ENCODE data around the gene IL17RD.

IL17RD gene

GRCh38 chr3:57062101-57062631 lies 103.0 kb downstream of the IL17RD start:
- no peak for DNase-seq

DNA sequence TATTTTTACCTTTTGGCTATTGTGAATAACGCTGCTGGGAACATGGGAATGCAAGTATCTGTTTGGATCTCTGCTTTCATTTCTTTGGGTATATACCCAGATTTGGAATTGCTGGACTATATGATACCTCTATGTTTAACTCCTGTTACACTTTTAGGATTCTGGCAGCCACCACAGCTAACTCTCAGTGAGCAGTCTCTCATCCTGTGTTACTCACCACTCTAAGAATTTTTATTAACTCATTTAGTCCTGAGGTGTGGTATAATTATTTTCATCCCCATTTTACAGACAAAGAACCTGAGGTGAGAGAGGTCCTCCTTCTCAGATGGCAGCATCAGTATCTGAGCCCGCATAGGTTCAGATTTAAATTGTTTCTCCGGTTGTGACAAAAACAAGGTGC lies 103.6 kb downstream of the IL17RD start:
- DNase-seq, result no peak

DNA sequence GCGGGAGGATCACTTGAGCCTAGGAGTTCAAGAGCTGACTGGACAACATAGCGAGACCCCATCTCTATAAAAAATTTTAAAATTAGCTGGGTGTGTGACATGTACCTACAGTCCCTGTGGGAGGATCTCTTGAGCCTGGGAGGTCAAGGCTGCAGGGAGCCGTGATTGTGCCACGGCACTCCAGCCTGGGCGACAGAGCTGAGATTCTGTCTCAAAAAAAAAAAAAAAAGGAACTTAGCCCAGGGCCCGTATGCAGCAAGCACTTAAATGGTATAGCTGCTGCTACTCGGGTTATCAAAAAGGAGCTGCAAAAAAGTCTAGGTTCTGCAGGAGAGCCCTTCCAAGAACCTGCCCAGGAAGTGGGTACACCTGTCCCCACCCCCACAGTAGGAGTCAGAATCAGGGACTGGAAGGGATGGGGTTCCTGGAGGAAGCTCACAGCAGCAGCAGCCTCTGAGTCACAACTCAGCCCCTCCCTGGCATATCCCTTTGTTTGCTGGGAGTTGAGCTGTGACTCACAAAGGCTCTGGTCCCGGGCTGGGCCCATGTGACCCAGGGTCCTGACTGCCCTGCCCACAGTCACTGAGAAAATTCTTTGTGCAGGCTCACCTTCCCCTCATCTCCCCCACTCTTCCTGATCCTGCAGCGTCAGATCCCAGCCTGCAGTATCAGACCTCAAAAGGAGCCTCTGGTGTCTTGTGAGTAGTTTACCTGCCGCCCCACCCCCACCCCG lies 104.9 kb downstream of the IL17RD start, which contains the start of gene SPATA12:
TSS of gene SPATA12 (plus strand) at position 576 of the 733 bp plus-strand sequence. CDS start 13,031 bp downstream, outside the sequence.
- no peak for DNase-seq

- DNase-seq, result no peak
These were observed 105.7 kb downstream of the IL17RD start for GRCh38 chr3:57059411-57059810.

- no peak for DNase-seq
These were observed 107.8 kb downstream of the IL17RD start for GRCh38 chr3:57057351-57057750.

- DNase-seq, result no peak
These were observed 112.0 kb downstream of the IL17RD start for GRCh38 chr3:57053122-57053521.

GRCh38 chr3:57052662-57053061 lies 112.5 kb downstream of the IL17RD start:
- DNase-seq, result no peak

GRCh38 chr3:57048728-57049127 lies 116.4 kb downstream of the IL17RD start:
- DNase-seq, result no peak

DNA sequence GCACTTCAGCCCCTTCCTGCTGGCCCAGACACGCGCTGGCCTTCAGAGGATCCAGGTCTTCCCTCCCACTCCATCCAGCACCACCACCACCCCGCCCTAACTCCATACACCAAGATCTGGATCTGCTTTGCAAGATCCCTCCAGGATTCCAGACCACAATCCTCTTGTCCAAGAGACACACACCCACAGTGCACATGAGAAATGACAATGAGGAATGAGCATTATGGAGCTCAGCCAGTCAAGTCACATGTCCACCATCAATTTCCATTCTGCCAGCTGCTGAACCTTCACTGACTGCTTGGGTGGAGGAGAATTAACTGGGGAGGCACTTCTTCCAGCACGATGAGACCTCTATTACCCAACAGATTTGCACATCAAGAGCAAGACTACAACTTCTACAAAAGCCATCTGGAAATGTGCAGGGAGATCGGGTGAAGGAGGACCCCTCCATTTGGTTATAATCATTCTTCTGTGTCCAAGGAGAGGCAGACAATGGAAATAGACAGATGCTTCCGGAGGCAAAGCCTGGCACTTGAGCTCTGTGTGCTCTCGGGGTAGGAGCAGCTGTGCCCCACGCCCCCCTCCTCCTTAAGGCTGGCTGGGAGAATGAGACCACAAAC lies 117.0 kb downstream of the IL17RD start:
- no peak for DNase-seq

- no peak for DNase-seq
These were observed 118.9 kb downstream of the IL17RD start for GRCh38 chr3:57046101-57046765.

DNA sequence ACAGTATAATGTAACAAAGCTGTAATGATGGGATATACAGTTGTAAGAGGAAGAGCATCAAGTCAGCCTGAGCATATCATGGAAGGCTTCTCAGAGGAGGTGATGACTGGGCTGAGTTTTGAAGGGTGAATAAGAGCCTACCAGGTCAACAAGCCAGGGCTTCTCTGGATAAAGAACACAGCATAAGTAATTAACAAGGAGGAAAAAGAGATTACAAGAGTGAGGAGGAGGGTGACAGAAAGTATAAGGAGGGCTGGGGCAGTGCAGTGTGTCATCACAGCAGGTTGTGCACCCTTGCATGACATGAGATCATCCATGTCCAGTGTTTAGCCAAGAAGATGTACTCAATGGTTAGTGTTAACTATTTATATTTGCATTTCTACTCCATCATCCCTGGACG lies 121.6 kb downstream of the IL17RD start:
- DNase-seq, result no peak

DNA sequence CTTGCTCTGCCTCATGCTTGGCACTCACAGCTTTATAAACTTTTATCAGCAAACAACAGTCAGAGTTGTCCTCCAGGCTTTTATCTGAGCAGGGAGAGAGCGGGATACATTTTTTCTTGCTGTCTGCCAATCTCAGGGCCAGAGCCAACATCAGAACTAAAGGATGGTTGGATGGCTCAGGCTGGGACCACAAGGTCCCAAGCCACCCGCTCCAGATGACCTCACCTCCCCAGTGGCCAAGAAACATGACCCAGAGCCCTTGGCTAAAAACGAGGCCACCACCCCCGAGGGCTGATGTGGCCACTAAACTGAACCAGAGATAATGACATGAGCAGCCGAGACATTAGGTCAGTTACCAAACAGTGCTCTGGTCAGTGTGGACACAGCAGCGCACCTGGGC lies 123.5 kb downstream of the IL17RD start:
- DNase-seq, result no peak
